Erythroblast (primary cell): ENCODE measurements around the gene KCNG2.

ENCODE experiments used
- DNase-seq, 2 experiments: peaks; one replicate each; lab custom pipeline; 2025; lab: John Stamatoyannopoulos, UW
- GATA1 ChIP-seq: IDR thresholded peaks from 2 replicates; pipeline ENCODE4 v1.6.1; 2011; ENCODE audit warnings: low read depth, mild to moderate bottlenecking, control low read depth, low read length, moderate library complexity
- POLR2A ChIP-seq: IDR thresholded peaks from 2 replicates; pipeline ENCODE4 v1.6.1; 2011; ENCODE audit warnings: mild to moderate bottlenecking, low read length

Gene KCNG2

GRCh38 chr18:79792096-79792987 is 5.4 kb upstream of the KCNG2 start:
- no peak for DNase-seq

GRCh38 chr18:79792988-79793355 is 4.8 kb upstream of the KCNG2 start:
- no peak for TF ChIP-seq GATA1
- DNase-seq, result no peak

More at GRCh38 chr18:79792096-79792987, 5.4 kb upstream of the KCNG2 start:
- TF ChIP-seq GATA1 (no peak), POLR2A (no peak)

GRCh38 chr18:79794846-79795245 is 2.9 kb upstream of the KCNG2 start:
- no peak for DNase-seq
- TF ChIP-seq GATA1, result no peak
- no peak for TF ChIP-seq POLR2A

GRCh38 chr18:79795446-79795845 is 2.3 kb upstream of the KCNG2 start:
- DNase-seq, result no peak

GRCh38 chr18:79796016-79796415 is 1.7 kb upstream of the KCNG2 start:
- TF ChIP-seq POLR2A (no peak), GATA1 (no peak)
- DNase-seq, result no peak

More at GRCh38 chr18:79795446-79795845, 2.3 kb upstream of the KCNG2 start:
- TF ChIP-seq GATA1 (no peak), POLR2A (no peak)

GRCh38 chr18:79796531-79797405 is 970 bp upstream of the KCNG2 start:
- DNase-seq, result no peak
- TF ChIP-seq POLR2A (no peak), GATA1 (no peak)

- DNase-seq, result no peak
- TF ChIP-seq POLR2A, result no peak
- no peak for TF ChIP-seq GATA1
Measured at GRCh38 chr18:79798346-79798998, 734 bp downstream of the KCNG2 start.

GRCh38 chr18:79798999-79799370 is 1.2 kb downstream of the KCNG2 start:
- no peak for DNase-seq
- TF ChIP-seq GATA1 (no peak), POLR2A (no peak)

GRCh38 chr18:79799619-79800370 is 2.1 kb downstream of the KCNG2 start:
- no peak for DNase-seq
- TF ChIP-seq POLR2A (no peak), GATA1 (no peak)

- TF ChIP-seq POLR2A (no peak), GATA1 (no peak)
Measured at GRCh38 chr18:79800371-79801180, 2.8 kb downstream of the KCNG2 start.

GRCh38 chr18:79801217-79801616 is 3.5 kb downstream of the KCNG2 start:
- TF ChIP-seq POLR2A (no peak), GATA1 (no peak)
- DNase-seq, result no peak

More at GRCh38 chr18:79800371-79801180, 2.8 kb downstream of the KCNG2 start:
- DNase-seq, result no peak

- no peak for DNase-seq
- TF ChIP-seq GATA1, result no peak
- TF ChIP-seq POLR2A, result no peak
Measured at GRCh38 chr18:79801641-79802040, 3.9 kb downstream of the KCNG2 start.

GRCh38 chr18:79802298-79802697 is 4.6 kb downstream of the KCNG2 start:
- no peak for TF ChIP-seq GATA1
- no peak for TF ChIP-seq POLR2A

More at GRCh38 chr18:79802298-79802697, 4.6 kb downstream of the KCNG2 start:
- DNase-seq, result no peak
